Sigmoid colon (tissue), 7 donors: Measurements from ENCODE around the gene SIK2. TPM values are rescaled to one million over a fixed set of nuclear protein-coding genes. Genes with fewer than 3 reads are reported as not detected.

ENCODE experiments used
- DNase-seq: peaks from one replicate; pipeline ENCODE4 v3.0.0-alpha.2; 2019
- H3K27ac ChIP-seq, 4 donors: fragments of 200-600 bp; sonication (generic); one replicate each; pipeline ENCODE4 v1.5.1; 2016 to 2019; ENCODE audit warnings: mild to moderate bottlenecking in 1 of 4
- H3K27me3 ChIP-seq, 3 donors: fragments of 200-600 bp; sonication (generic); one replicate each; pipeline ENCODE4 v1.5.1; 2019; ENCODE audit warnings: mild to moderate bottlenecking in 1 of 3
- H3K36me3 ChIP-seq, 4 donors: fragments of 200-600 bp; sonication (generic); one replicate each; pipeline ENCODE4 v1.5.1; 2016 to 2019
- H3K4me1 ChIP-seq, 4 donors: fragments of 200-600 bp; sonication (generic); one replicate each; pipeline ENCODE4 v1.5.1; 2017 to 2019
- H3K4me3 ChIP-seq, 4 donors: fragments of 200-600 bp; sonication (generic); one replicate each; pipeline ENCODE4 v1.5.1; 2017 to 2019; ENCODE audit warnings: mild to moderate bottlenecking in 2 of 4, moderate library complexity in 1 of 4
- H3K9me3 ChIP-seq, 4 donors: fragments of 200-600 bp in 3 of 4; sonication (generic) in 3 of 4; one replicate each; pipeline versions ENCODE4 v1.5.1 to v1.6.1; 2013 to 2019
- CTCF ChIP-seq, 4 experiments: fragments of 450-650 bp in 3 of 4; fragments of 200-600 bp in 1 of 4; IDR thresholded peaks; one replicate each; pipeline ENCODE4 v1.5.1; 2016 to 2019; ENCODE audit warnings: antibody characterized with exemption in 4 of 4, mild to moderate bottlenecking in 3 of 4, moderate library complexity in 2 of 4
- EP300 ChIP-seq, 4 donors: sonication (generic); formaldehyde crosslinking; IDR thresholded peaks; one replicate each; pipeline ENCODE4 v1.6.1; 2017; ENCODE audit warnings: antibody characterized with exemption in 4 of 4
- POLR2A ChIP-seq, 2 donors: fragments of 450-650 bp; IDR thresholded peaks; one replicate each; pipeline ENCODE4 v1.6.1; 2016; ENCODE audit warnings: antibody characterized with exemption in 2 of 2, mild to moderate bottlenecking in 2 of 2, moderate library complexity in 2 of 2
- POLR2AphosphoS5 ChIP-seq, 4 donors: sonication (generic); formaldehyde crosslinking; IDR thresholded peaks; one replicate each; pipeline ENCODE4 v1.6.1; 2017; ENCODE audit warnings: antibody characterized with exemption in 4 of 4
- WGBS, 2 donors: extraction: QIAGEN DNeasy Blood & Tissue Kit; methylation state at CpG; one replicate each; pipeline ENCODE4 v1.1.7; 2013; 5-methylcytosine and 5-hydroxymethylcytosine counted together
- intact Hi-C: fragments of 100-400 bp; cut with DNase I; formaldehyde crosslinking; loops from one replicate; pipeline ENCODE4 v1.15.1; 2023
- polyA plus RNA-seq, 3 donors: library from polyadenylated mRNA; stranded (reverse); fragments of 200-250 nt; gene quantifications; one replicate each; pipeline ENCODE4 v1.2.3, GENCODE V29; 2013
- total RNA-seq, 4 donors: library from RNA; depleted of rRNA; stranded (reverse); fragments of >200 nt; gene quantifications; one replicate each; pipeline ENCODE4 v1.1.0, GENCODE V29; 2016
- donor health status: healthy with polysubstance abuse.
- donor health status: Bipolar disorder and iron deficiency.
- donor health status: healthy.

The SIK2 gene
- total and polyA plus RNA-seq, 7 donors, result 4.8 to 14.1 (median 10.7) TPM

- intact Hi-C loops, result no loop called here
- TF ChIP-seq EP300 (IDR thresholded peaks at IDR 0.05), result no peak
- TF ChIP-seq POLR2A (IDR thresholded peaks at IDR 0.05), result no peak
- TF ChIP-seq CTCF (IDR thresholded peaks at IDR 0.05), result no peak
- no peak for TF ChIP-seq POLR2AphosphoS5 (IDR thresholded peaks at IDR 0.05)
- DNase-seq, result no peak
- H3K4me1 ChIP-seq, result no peaks in the 10 kb centered on the region
- peaks cover 25 to 100% (median 54%) of the 10 kb centered on the region in 4 donors for H3K36me3 ChIP-seq
- H3K9me3 ChIP-seq, result no peaks in the 10 kb centered on the region
- no peak overlapping the region for H3K4me3 ChIP-seq
- no peak overlapping the region for H3K27ac ChIP-seq
- 29 to 78% methylated on average over 6 of the region's 6 CpGs for WGBS, 2 donors
- no peaks in the 10 kb centered on the region for H3K27me3 ChIP-seq
Observed at GRCh38 chr11:111756097-111756496, 153.8 kb downstream of the SIK2 start.

- Histone ChIP-seq H3K4me3 (no peak overlapping the region), H3K4me1 (peaks cover 0 to 12% (median 3%) of the 10 kb centered on the region in 4 donors), H3K36me3 (peaks cover 12 to 93% (median 37%) of the 10 kb centered on the region in 4 donors), H3K27ac (no peak overlapping the region), H3K9me3 (no peaks in the 10 kb centered on the region), H3K27me3 (no peaks in the 10 kb centered on the region)
- intact Hi-C loops, result no loop called here
- no peak for DNase-seq
- no peak for TF ChIP-seq CTCF (IDR thresholded peaks at IDR 0.05)
- no peak for TF ChIP-seq POLR2AphosphoS5 (IDR thresholded peaks at IDR 0.05)
- TF ChIP-seq EP300 (IDR thresholded peaks at IDR 0.05), result no peak
- TF ChIP-seq POLR2A (IDR thresholded peaks at IDR 0.05), result no peak
Observed at GRCh38 chr11:111759376-111759775, 157.1 kb downstream of the SIK2 start.

- peaks cover 12 to 88% (median 33%) of the 10 kb centered on the region in 4 donors for H3K36me3 ChIP-seq
- peaks cover 0 to 17% (median 8%) of the 10 kb centered on the region in 4 donors for H3K4me1 ChIP-seq
- H3K27me3 ChIP-seq, result no peaks in the 10 kb centered on the region
- WGBS, 2 donors, result 67 to 81% methylated on average over 5 of the region's 5 CpGs
- H3K27ac ChIP-seq, result no peak overlapping the region
- no peak for DNase-seq
- H3K4me3 ChIP-seq, result no peak overlapping the region
- H3K9me3 ChIP-seq, result no peaks in the 10 kb centered on the region
- intact Hi-C loops, result no loop called here
- TF ChIP-seq POLR2A (IDR thresholded peaks at IDR 0.05), result no peak
- no peak for TF ChIP-seq EP300 (IDR thresholded peaks at IDR 0.05)
- no peak for TF ChIP-seq CTCF (IDR thresholded peaks at IDR 0.05)
- TF ChIP-seq POLR2AphosphoS5 (IDR thresholded peaks at IDR 0.05), result no peak
Observed at GRCh38 chr11:111759778-111760407, 157.6 kb downstream of the SIK2 start.

- no peak for DNase-seq
- H3K36me3 ChIP-seq, result peaks cover 12 to 77% (median 29%) of the 10 kb centered on the region in 4 donors
- H3K27ac ChIP-seq, result no peak overlapping the region
- intact Hi-C loops, result no loop called here
- no peak overlapping the region for H3K4me3 ChIP-seq
- peaks cover 0 to 21% (median 9%) of the 10 kb centered on the region in 4 donors for H3K4me1 ChIP-seq
- H3K9me3 ChIP-seq, result no peaks in the 10 kb centered on the region
- 91 to 94% methylated on average over 4 of the region's 4 CpGs for WGBS, 2 donors
- no peak for TF ChIP-seq POLR2A (IDR thresholded peaks at IDR 0.05)
- no peak for TF ChIP-seq CTCF (IDR thresholded peaks at IDR 0.05)
- no peak for TF ChIP-seq EP300 (IDR thresholded peaks at IDR 0.05)
- no peak for TF ChIP-seq POLR2AphosphoS5 (IDR thresholded peaks at IDR 0.05)
- H3K27me3 ChIP-seq, result no peaks in the 10 kb centered on the region
Observed at GRCh38 chr11:111761036-111761435, 158.8 kb downstream of the SIK2 start.

GRCh38 chr11:111762526-111762925 lies 160.3 kb downstream of the SIK2 start:
- TF ChIP-seq CTCF (IDR thresholded peaks at IDR 0.05) (no peak), EP300 (IDR thresholded peaks at IDR 0.05) (no peak), POLR2A (IDR thresholded peaks at IDR 0.05) (no peak), POLR2AphosphoS5 (IDR thresholded peaks at IDR 0.05) (no peak)
- Histone ChIP-seq H3K36me3 (peaks cover 12 to 62% (median 29%) of the 10 kb centered on the region in 4 donors), H3K27me3 (no peaks in the 10 kb centered on the region), H3K9me3 (no peaks in the 10 kb centered on the region), H3K4me1 (peaks cover 0 to 27% (median 15%) of the 10 kb centered on the region in 4 donors), H3K4me3 (no peak overlapping the region), H3K27ac (no peak overlapping the region)
- DNase-seq, result no peak
- intact Hi-C loops, result no loop called here
- WGBS, 2 donors, result 97 to 98% methylated on average over 5 of the region's 5 CpGs
